AG10803 (cell line): ENCODE results near the gene CCL2.
A peak's percentile ranks its signal among the peaks of the same experiment; 100 is the strongest.

Experiments used
- DNase-seq: peaks from one replicate; pipeline ENCODE4 v3.0.0; 2010; ENCODE audit warnings: low read depth
- H3K4me3 ChIP-seq: 2 replicates; pipeline ENCODE4 v1.5.1; 2011; ENCODE audit warnings: mild to moderate bottlenecking, low read length, control low read depth
- CTCF ChIP-seq: conservative IDR thresholded peaks from 2 replicates; pipeline ENCODE4 v1.5.1; 2011; ENCODE audit warnings: mild to moderate bottlenecking, low read length, control low read depth, inconsistent platforms

CCL2 gene

DNA sequence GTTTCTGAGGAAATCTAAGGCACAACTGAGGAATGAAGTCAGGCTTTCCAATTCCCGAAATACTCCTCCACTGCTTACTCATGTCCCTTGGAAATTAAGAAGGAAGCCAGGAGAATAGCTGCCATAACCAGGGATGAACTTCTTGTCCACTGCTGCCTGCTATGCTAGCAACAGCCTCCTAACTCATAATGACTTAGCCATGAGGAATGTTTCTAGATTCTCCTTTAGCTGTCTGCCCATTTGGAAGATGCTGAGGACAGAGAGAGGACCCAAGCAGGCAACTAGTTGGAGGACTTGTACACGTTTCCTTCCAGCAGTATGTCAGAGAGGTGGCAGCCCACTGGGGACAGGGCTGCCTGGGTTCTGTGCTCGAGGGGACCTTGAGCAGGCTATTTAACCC, 939 bp upstream of the CCL2 start:
- no peak for TF ChIP-seq CTCF
- DNase-seq = peak; percentile 96
- H3K4me3 ChIP-seq = no peak overlapping the region

- no peak for TF ChIP-seq CTCF
- DNase-seq = no peak
- peak overlapping the region; percentile 68 for H3K4me3 ChIP-seq
These were observed 272 bp downstream of the CCL2 start for GRCh38 chr17:34255381-34255732.

DNA sequence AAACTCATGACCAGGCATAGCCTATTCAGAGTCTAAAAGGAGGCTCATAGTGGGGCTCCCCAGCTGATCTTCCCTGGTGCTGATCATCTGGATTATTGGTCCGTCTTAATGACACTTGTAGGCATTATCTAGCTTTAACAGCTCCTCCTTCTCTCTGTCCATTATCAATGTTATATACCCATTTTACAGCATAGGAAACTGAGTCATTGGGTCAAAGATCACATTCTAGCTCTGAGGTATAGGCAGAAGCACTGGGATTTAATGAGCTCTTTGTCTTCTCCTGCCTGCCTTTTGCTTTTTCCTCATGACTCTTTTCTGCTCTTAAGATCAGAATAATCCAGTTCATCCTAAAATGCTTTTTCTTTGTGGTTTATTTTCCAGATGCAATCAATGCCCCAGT, 756 bp downstream of the CCL2 start:
- DNase-seq = no peak
- TF ChIP-seq CTCF = no peak
- H3K4me3 ChIP-seq = peak overlapping the region; percentile 68

DNA sequence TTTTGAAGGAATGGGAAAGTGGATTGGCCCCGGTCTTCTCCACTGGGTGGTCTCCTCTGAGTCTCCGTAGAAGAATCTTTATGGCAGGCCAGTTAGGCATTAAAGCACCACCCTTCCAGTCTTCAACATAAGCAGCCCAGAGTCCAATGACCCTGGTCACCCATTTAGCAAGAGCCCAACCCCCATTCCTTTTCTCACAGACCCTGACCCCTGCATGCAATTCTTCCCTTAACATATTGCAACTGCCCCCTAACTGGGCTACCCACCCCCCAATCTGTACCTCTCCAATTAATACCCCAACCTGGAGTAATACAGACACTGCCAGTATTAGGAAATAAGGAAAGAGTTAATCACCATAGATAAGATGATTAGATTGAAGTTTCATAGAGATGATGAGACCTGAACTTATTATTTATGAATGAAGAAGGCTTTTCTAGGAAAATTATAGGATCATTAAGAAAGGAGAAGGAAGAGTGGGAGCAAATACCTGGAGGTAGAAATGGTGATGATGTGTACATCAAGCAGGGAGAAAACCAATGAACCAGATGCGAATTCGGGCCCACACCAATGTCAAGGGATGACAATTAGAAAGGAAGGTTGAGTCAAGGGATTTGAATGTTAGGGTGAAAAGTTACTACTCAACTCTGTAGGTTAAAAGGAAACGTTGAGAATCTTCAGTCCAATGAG, 2.4 kb downstream of the CCL2 start:
- no peak for DNase-seq
- no peak for TF ChIP-seq CTCF
- no peak overlapping the region for H3K4me3 ChIP-seq

- no peak for DNase-seq
- H3K4me3 ChIP-seq = no peak overlapping the region
- no peak for TF ChIP-seq CTCF
These were observed 2.9 kb downstream of the CCL2 start for GRCh38 chr17:34257986-34258326.

GRCh38 chr17:34259146-34259545, 4.1 kb downstream of the CCL2 start:
- no peak for TF ChIP-seq CTCF
- no peak overlapping the region for H3K4me3 ChIP-seq
- DNase-seq = peak; percentile 87

- TF ChIP-seq CTCF = no peak
- H3K4me3 ChIP-seq = no peak overlapping the region
These were observed 5.8 kb downstream of the CCL2 start for GRCh38 chr17:34260861-34261260.

More at GRCh38 chr17:34260861-34261260, 5.8 kb downstream of the CCL2 start:
- DNase-seq = no peak
